ENCODE data around the gene PARN.

DNA sequence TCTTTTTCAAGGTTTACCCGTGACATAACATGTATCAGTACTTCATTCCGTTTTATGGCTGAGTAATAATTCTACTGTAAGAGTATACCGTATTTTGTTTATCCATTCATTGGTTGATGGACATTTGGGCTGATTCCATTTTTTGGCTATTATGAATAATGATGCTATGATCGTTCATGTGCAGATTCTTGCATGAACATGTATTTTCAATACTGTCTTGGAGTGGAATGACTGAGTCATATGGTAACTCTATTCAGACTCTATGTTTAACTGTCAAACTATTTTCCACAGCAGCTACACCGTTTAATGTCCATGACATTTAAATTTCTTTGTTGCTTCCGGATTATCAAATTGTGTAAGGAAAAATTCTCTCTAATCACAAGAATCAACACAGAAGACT, 20.6 kb upstream of the PARN start:
- no peak for TF ChIP-seq ZFP3 (CRISPR knock-in tag; IDR thresholded peaks at IDR 0.05)
- TF ChIP-seq, protein P1, sequence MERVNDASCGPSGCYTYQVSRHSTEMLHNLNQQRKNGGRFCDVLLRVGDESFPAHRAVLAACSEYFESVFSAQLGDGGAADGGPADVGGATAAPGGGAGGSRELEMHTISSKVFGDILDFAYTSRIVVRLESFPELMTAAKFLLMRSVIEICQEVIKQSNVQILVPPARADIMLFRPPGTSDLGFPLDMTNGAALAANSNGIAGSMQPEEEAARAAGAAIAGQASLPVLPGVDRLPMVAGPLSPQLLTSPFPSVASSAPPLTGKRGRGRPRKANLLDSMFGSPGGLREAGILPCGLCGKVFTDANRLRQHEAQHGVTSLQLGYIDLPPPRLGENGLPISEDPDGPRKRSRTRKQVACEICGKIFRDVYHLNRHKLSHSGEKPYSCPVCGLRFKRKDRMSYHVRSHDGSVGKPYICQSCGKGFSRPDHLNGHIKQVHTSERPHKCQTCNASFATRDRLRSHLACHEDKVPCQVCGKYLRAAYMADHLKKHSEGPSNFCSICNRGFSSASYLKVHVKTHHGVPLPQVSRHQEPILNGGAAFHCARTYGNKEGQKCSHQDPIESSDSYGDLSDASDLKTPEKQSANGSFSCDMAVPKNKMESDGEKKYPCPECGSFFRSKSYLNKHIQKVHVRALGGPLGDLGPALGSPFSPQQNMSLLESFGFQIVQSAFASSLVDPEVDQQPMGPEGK (CRISPR knock-in tag; IDR thresholded peaks at IDR 0.05; ENCODE audit: borderline replicate concordance) = no peak
- TF ChIP-seq, protein P2, sequence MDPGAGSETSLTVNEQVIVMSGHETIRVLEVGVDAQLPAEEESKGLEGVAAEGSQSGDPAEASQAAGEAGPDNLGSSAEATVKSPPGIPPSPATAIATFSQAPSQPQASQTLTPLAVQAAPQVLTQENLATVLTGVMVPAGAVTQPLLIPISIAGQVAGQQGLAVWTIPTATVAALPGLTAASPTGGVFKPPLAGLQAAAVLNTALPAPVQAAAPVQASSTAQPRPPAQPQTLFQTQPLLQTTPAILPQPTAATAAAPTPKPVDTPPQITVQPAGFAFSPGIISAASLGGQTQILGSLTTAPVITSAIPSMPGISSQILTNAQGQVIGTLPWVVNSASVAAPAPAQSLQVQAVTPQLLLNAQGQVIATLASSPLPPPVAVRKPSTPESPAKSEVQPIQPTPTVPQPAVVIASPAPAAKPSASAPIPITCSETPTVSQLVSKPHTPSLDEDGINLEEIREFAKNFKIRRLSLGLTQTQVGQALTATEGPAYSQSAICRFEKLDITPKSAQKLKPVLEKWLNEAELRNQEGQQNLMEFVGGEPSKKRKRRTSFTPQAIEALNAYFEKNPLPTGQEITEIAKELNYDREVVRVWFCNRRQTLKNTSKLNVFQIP (CRISPR knock-in tag; IDR thresholded peaks at IDR 0.05; ENCODE audit: borderline replicate concordance, low read depth) = no peak
- TF ChIP-seq CSDC2 (CRISPR knock-in tag; IDR thresholded peaks at IDR 0.05) = no peak
- TF ChIP-seq, protein P3, sequence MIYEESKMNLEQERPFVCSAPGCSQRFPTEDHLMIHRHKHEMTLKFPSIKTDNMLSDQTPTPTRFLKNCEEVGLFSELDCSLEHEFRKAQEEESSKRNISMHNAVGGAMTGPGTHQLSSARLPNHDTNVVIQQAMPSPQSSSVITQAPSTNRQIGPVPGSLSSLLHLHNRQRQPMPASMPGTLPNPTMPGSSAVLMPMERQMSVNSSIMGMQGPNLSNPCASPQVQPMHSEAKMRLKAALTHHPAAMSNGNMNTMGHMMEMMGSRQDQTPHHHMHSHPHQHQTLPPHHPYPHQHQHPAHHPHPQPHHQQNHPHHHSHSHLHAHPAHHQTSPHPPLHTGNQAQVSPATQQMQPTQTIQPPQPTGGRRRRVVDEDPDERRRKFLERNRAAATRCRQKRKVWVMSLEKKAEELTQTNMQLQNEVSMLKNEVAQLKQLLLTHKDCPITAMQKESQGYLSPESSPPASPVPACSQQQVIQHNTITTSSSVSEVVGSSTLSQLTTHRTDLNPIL (CRISPR knock-in tag; IDR thresholded peaks at IDR 0.05; ENCODE audit: low read depth) = no peak

Measured in SK-N-SH treated with all-trans-retinoic acid at 6 μM for 48 hours (cell line).